Tibial nerve (tissue), 3 donors: ENCODE results near the gene B4GALT3.

Experiments
- EP300 ChIP-seq, 2 donors: sonication (generic); formaldehyde crosslinking; IDR thresholded peaks; one replicate each; pipeline ENCODE4 v1.6.1; 2017; ENCODE audit warnings: antibody characterized with exemption in 2 of 2, mild to moderate bottlenecking in 1 of 2
- POLR2A ChIP-seq, 2 donors: fragments of 450-650 bp; IDR thresholded peaks; one replicate each; pipeline ENCODE4 v1.6.1; 2017; ENCODE audit warnings: antibody characterized with exemption in 2 of 2, mild to moderate bottlenecking in 2 of 2, moderate library complexity in 2 of 2

DNA sequence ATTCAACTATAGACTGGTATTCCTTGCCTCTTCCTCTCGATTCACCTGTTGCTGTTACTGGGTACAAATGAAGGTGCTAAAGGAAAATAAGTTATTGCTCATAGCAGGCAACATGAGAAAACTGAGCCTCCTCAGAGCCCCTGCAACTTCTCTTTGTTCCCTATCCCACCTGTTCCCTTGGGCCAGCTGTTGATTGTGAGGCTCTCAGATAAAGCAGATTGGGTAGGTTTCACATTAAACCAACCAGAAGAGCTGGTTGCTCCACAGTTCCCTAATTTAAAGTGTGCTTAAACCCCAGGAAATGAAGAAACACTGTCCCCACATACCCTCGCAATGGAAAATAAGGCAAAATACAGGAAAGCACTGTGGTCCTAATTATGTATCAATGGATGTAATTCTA, 49.7 kb downstream of the B4GALT3 start:
- TF ChIP-seq POLR2A (IDR thresholded peaks at IDR 0.05) (no peak), EP300 (IDR thresholded peaks at IDR 0.05) (no peak)
